DND-41 (cell line): ENCODE results near the gene CAB39L.

Experiments
- EZH2 ChIP-seq: IDR thresholded peaks from 3 replicates; pipeline ENCODE4 v1.6.1; 2012; ENCODE audit warnings: borderline replicate concordance, low read depth, mild to moderate bottlenecking, moderate library complexity, low read length, inconsistent platforms; ENCODE audit not compliant: severe bottlenecking
- TF ChIP-seq, protein P1 (sequence below): IDR thresholded peaks from 2 replicates; pipeline ENCODE4 v1.5.1; 2012; ENCODE audit warnings: borderline replicate concordance, low read length, moderate library complexity, mild to moderate bottlenecking; ENCODE audit not compliant: poor library complexity, severe bottlenecking; ENCODE audit errors: extremely low read depth

- TF ChIP-seq, protein P1, sequence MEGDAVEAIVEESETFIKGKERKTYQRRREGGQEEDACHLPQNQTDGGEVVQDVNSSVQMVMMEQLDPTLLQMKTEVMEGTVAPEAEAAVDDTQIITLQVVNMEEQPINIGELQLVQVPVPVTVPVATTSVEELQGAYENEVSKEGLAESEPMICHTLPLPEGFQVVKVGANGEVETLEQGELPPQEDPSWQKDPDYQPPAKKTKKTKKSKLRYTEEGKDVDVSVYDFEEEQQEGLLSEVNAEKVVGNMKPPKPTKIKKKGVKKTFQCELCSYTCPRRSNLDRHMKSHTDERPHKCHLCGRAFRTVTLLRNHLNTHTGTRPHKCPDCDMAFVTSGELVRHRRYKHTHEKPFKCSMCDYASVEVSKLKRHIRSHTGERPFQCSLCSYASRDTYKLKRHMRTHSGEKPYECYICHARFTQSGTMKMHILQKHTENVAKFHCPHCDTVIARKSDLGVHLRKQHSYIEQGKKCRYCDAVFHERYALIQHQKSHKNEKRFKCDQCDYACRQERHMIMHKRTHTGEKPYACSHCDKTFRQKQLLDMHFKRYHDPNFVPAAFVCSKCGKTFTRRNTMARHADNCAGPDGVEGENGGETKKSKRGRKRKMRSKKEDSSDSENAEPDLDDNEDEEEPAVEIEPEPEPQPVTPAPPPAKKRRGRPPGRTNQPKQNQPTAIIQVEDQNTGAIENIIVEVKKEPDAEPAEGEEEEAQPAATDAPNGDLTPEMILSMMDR, result no peak
- no peak for TF ChIP-seq EZH2
Observed at GRCh38 chr13:49459580-49459979, 15.7 kb upstream of the CAB39L start.
